H1 (cell line): Measurements from ENCODE around the gene LEFTY1. TPM values are rescaled to one million over a fixed set of nuclear protein-coding genes. Genes with fewer than 3 reads are reported as not detected.

ENCODE experiments used
- CTCF ChIA-PET: fragments of 300-600 bp; sonication (Branson Sonifier 250); formaldehyde crosslinking; loops from one replicate; lab custom pipeline; 2021; ENCODE audit not compliant: partially characterized antibody; lab: Charles Lee
- POLR2A ChIA-PET: fragments of 300-600 bp; sonication (Branson Sonifier 250); formaldehyde crosslinking; loops from one replicate; lab custom pipeline; 2021; ENCODE audit warnings: inconsistent platforms; ENCODE audit not compliant: partially characterized antibody; lab: Charles Lee
- DNase-seq, 2 experiments: peaks; one replicate each; pipeline versions ENCODE4 v3.0.0 to v3.0.0-alpha.2; 2010 to 2022; ENCODE audit warnings: low spot score in 2 of 2, low read depth in 1 of 2, mixed read lengths in 1 of 2
- FAIRE-seq: peaks from 2 replicates; lab custom pipeline; 2011; peaks lifted over from hg19 to GRCh38; lab: Jason Lieb, UNC
- H2AFZ ChIP-seq: 2 replicates; pipeline ENCODE4 v1.8.1; 2012; ENCODE audit warnings: low read length, inconsistent platforms
- H2AK5ac ChIP-seq: 2 replicates; pipeline ENCODE4 v1.6.1; 2013; ENCODE audit warnings: low read depth, low read length
- H2BK120ac ChIP-seq: replicated peaks from 2 replicates; pipeline ENCODE3; 2013; ENCODE audit warnings: low read depth, low read length, inconsistent platforms
- H2BK12ac ChIP-seq: 2 replicates; pipeline ENCODE4 v1.6.1; 2013; ENCODE audit warnings: low read depth, low read length
- H2BK15ac ChIP-seq: 2 replicates; pipeline ENCODE4 v1.6.1; 2013; ENCODE audit warnings: low read length
- H2BK20ac ChIP-seq: 2 replicates; pipeline ENCODE4 v1.6.1; 2013; ENCODE audit warnings: low read length
- H2BK5ac ChIP-seq: 2 replicates; pipeline ENCODE4 v1.6.1; 2013; ENCODE audit warnings: low read depth, low read length
- H3K14ac ChIP-seq: 2 replicates; pipeline ENCODE4 v1.6.1; 2013; ENCODE audit warnings: inconsistent platforms; ENCODE audit not compliant: insufficient read length
- H3K18ac ChIP-seq: 2 replicates; pipeline ENCODE4 v1.6.1; 2013; ENCODE audit warnings: low read length; ENCODE audit errors: extremely low read depth
- H3K23ac ChIP-seq: 2 replicates; pipeline ENCODE4 v1.6.1; 2013; ENCODE audit warnings: inconsistent platforms; ENCODE audit not compliant: insufficient read length
- H3K23me2 ChIP-seq: 2 replicates; pipeline ENCODE4 v1.6.1; 2013; ENCODE audit warnings: low read depth, low read length
- H3K27ac ChIP-seq: 2 replicates; pipeline ENCODE4 v1.6.1; 2011; ENCODE audit warnings: low read depth, low read length, inconsistent platforms
- H3K27me3 ChIP-seq, 4 experiments: replicated peaks in 1 of 4; 1 replicate in 1 of 4; 2 replicates in 3 of 4; pipeline versions ENCODE4 v1.6.1 to v1.8.1; 2011 to 2013; ENCODE audit warnings: low read length in 3 of 4, mild to moderate bottlenecking in 3 of 4, inconsistent platforms in 2 of 4, mixed read lengths in 2 of 4, moderate library complexity in 1 of 4; ENCODE audit not compliant: control insufficient read depth in 3 of 4, insufficient read depth in 3 of 4; ENCODE audit errors: extremely low read depth in 1 of 4
- H3K36me3 ChIP-seq, 4 experiments: 2 replicates each; pipeline versions ENCODE4 v1.6.1 to v1.8.1; 2011 to 2013; ENCODE audit warnings: mild to moderate bottlenecking in 4 of 4, low read length in 3 of 4, moderate library complexity in 2 of 4, control low read depth in 1 of 4, inconsistent platforms in 1 of 4; ENCODE audit not compliant: insufficient read depth in 4 of 4, control insufficient read depth in 2 of 4
- H3K4ac ChIP-seq: replicated peaks from 2 replicates; pipeline ENCODE3; 2013; ENCODE audit warnings: low read length, low read depth, mixed read lengths, inconsistent platforms; ENCODE audit not compliant: insufficient read length
- H3K4me1 ChIP-seq, 4 experiments: replicated peaks in 1 of 4; 1 replicate in 1 of 4; 2 replicates in 3 of 4; pipeline versions ENCODE4 v1.6.1 to v1.8.1; 2011 to 2013; ENCODE audit warnings: low read length in 3 of 4, inconsistent platforms in 2 of 4, mixed read lengths in 1 of 4; ENCODE audit not compliant: insufficient read depth in 4 of 4, control insufficient read depth in 3 of 4
- H3K4me2 ChIP-seq, 2 experiments: 2 replicates each; pipeline versions ENCODE4 v1.6.1 to v1.8.1; 2011 to 2013; ENCODE audit warnings: low read depth in 2 of 2, low read length in 2 of 2, control low read depth in 1 of 2, inconsistent platforms in 1 of 2, mild to moderate bottlenecking in 1 of 2; ENCODE audit not compliant: insufficient read depth in 1 of 2
- H3K4me3 ChIP-seq, 4 experiments: fragments of 200-600, 300-600 bp in 1 of 4; sonication (generic), shearing (Covaris generic), sonication (Bioruptor Twin) in 1 of 4; 2 replicates each; pipeline versions ENCODE4 v1.5.1 to v1.8.1; 2011 to 2016; ENCODE audit warnings: low read length in 4 of 4, low read depth in 3 of 4, control low read depth in 2 of 4, inconsistent platforms in 2 of 4, mild to moderate bottlenecking in 2 of 4, mixed read lengths in 1 of 4, moderate library complexity in 1 of 4; ENCODE audit not compliant: insufficient read depth in 2 of 4; ENCODE audit errors: extremely low read depth in 1 of 4
- H3K56ac ChIP-seq: replicated peaks from 2 replicates; pipeline ENCODE3; 2013; ENCODE audit warnings: low read depth, mild to moderate bottlenecking, mixed read lengths, low read length, inconsistent platforms; ENCODE audit not compliant: insufficient read length
- H3K79me1 ChIP-seq: 2 replicates; pipeline ENCODE4 v1.6.1; 2013; ENCODE audit warnings: low read depth, low read length, control low read depth
- H3K79me2 ChIP-seq, 2 experiments: 2 replicates each; pipeline versions ENCODE4 v1.6.1 to v1.8.1; 2012 to 2013; ENCODE audit warnings: low read length in 2 of 2, mild to moderate bottlenecking in 2 of 2, inconsistent platforms in 1 of 2; ENCODE audit not compliant: insufficient read depth in 2 of 2, control insufficient read depth in 1 of 2
- H3K9ac ChIP-seq, 4 experiments: replicated peaks in 1 of 4; 1 replicate in 1 of 4; 2 replicates in 3 of 4; pipeline versions ENCODE4 v1.6.1 to v1.8.1; 2011 to 2013; ENCODE audit warnings: low read depth in 3 of 4, low read length in 3 of 4, control low read depth in 2 of 4, mild to moderate bottlenecking in 2 of 4, moderate library complexity in 2 of 4, inconsistent platforms in 1 of 4; ENCODE audit errors: extremely low read depth in 1 of 4
- H3K9me3 ChIP-seq, 2 experiments: 2 replicates each; pipeline versions ENCODE4 v1.6.1 to v1.8.1; 2012 to 2013; ENCODE audit warnings: mild to moderate bottlenecking in 2 of 2, moderate library complexity in 2 of 2, control low read depth in 1 of 2, inconsistent platforms in 1 of 2, low read depth in 1 of 2, low read length in 1 of 2, mixed read lengths in 1 of 2; ENCODE audit not compliant: insufficient read depth in 2 of 2
- H4K20me1 ChIP-seq, 2 experiments: replicated peaks in 1 of 2; 2 replicates each; pipeline versions ENCODE3 to v1.8.1; 2011 to 2013; ENCODE audit warnings: inconsistent platforms in 2 of 2, low read length in 2 of 2, mild to moderate bottlenecking in 1 of 2; ENCODE audit not compliant: insufficient read depth in 2 of 2, control insufficient read depth in 1 of 2
- H4K5ac ChIP-seq: 2 replicates; pipeline ENCODE4 v1.6.1; 2013; ENCODE audit warnings: low read length, low read depth, mixed read lengths, inconsistent platforms; ENCODE audit not compliant: insufficient read length
- H4K8ac ChIP-seq: 2 replicates; pipeline ENCODE4 v1.8.0; 2013; ENCODE audit warnings: mild to moderate bottlenecking, moderate library complexity, low read length, inconsistent platforms; ENCODE audit not compliant: insufficient read depth; ENCODE audit errors: extremely low read depth
- H4K91ac ChIP-seq: replicated peaks from 2 replicates; pipeline ENCODE3; 2013; ENCODE audit warnings: low read length, mixed read lengths, inconsistent platforms; ENCODE audit not compliant: insufficient read length
- EGR1 ChIP-seq: IDR thresholded peaks from 2 replicates; pipeline ENCODE4 v1.6.1; 2011; ENCODE audit warnings: low read depth, low read length, borderline replicate concordance
- GTF2F1 ChIP-seq: IDR thresholded peaks from 2 replicates; pipeline ENCODE4 v1.6.1; 2012; ENCODE audit warnings: low read depth, low read length, improper control_type of control experiment, borderline replicate concordance
- NANOG ChIP-seq: IDR thresholded peaks from 2 replicates; pipeline ENCODE4 v1.6.1; 2011; ENCODE audit warnings: low read length, low read depth, mild to moderate bottlenecking, inconsistent platforms; ENCODE audit not compliant: insufficient read depth, poor library complexity, severe bottlenecking
- WGBS, 2 experiments: shearing (Covaris generic) in 1 of 2; methylation state at CpG; one replicate each; pipeline versions ENCODE4 v1.1.6 to v1.1.7; 2013 to 2015; ENCODE audit warnings: low lambda C conversion rate in 2 of 2, mixed read lengths in 2 of 2, inconsistent platforms in 1 of 2, low coverage in 1 of 2, missing lambda C conversion rate in 1 of 2; ENCODE audit not compliant: insufficient replicate concordance in 2 of 2, insufficient coverage in 1 of 2, insufficient read length in 1 of 2; ENCODE audit errors: extremely low coverage in 1 of 2, missing lambda C conversion rate in 1 of 2; 5-methylcytosine and 5-hydroxymethylcytosine counted together
- polyA plus RNA-seq, 7 experiments: library from polyadenylated mRNA; depleted of rRNA in 3 of 7; stranded (reverse) in 5 of 7; unstranded in 2 of 7; fragments of >200 nt in 5 of 7; fragments of 200-250 nt in 2 of 7; gene quantifications; 1 replicate in 5 of 7; 2 replicates in 1 of 7; 4 replicates in 1 of 7; pipeline versions ENCODE4 v1.2.1 to v1.2.3, GENCODE V29; 2011 to 2013; ENCODE audit warnings: missing spikeins in 2 of 7, mixed read lengths in 2 of 7
- total RNA-seq: library from RNA; stranded (reverse); fragmentation: NEBNext Ultra II Directional; extraction: Animal tissue kit (Norgen Biotek cat#: 25700); gene quantifications from 2 replicates; pipeline ENCODE4 v1.2.1, GENCODE V29; 2021
- TF ChIP-seq, protein P1 (sequence below): IDR thresholded peaks from 2 replicates; pipeline ENCODE4 v1.6.1; 2012; ENCODE audit warnings: low read length, inconsistent platforms

The LEFTY1 gene
- total and polyA plus RNA-seq, 2 of the 8 experiments (the other 6 are each of a cell fraction or from before 2014, with no cell fraction given), result 4.5 to 11.7 TPM

DNA sequence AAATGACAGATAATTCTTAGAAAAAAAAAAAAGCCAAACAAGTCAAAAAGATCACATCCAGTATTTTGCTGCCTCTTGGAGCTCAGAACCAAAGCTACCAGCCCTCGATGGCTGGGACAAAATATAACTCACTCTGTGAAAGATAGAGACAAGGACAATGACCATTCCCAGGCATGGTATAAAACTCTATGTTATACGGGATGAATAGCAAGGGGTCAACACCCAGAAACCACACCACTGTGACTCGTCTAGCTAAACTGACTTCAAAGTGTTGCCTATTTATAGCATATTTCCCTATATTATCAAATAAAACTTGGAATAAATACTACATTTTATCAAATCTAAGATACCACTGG lies 16.9 kb downstream of the LEFTY1 start:
- ChIA-PET POLR2A (interaction anchor here (1.5 to 4.6 kb wide), 2 partner anchors 9 to 16 kb away, joined by 3 to 27 read pairs; partner anchors contain the start of gene TMEM63A), CTCF (interaction anchor here (0.6 to 3.1 kb wide), 10 partner anchors 9 to 365 kb away, joined by 3 to 12 read pairs (median 5); partner anchors contain the start of gene LEFTY1)
- no peak for FAIRE-seq
- TF ChIP-seq EGR1 (no peak), NANOG (no peak), GTF2F1 (no peak)
- TF ChIP-seq, protein P1, sequence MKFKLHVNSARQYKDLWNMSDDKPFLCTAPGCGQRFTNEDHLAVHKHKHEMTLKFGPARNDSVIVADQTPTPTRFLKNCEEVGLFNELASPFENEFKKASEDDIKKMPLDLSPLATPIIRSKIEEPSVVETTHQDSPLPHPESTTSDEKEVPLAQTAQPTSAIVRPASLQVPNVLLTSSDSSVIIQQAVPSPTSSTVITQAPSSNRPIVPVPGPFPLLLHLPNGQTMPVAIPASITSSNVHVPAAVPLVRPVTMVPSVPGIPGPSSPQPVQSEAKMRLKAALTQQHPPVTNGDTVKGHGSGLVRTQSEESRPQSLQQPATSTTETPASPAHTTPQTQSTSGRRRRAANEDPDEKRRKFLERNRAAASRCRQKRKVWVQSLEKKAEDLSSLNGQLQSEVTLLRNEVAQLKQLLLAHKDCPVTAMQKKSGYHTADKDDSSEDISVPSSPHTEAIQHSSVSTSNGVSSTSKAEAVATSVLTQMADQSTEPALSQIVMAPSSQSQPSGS, result no peak

More for the DNA sequence above, 16.9 kb downstream of the LEFTY1 start:
- H3K79me1 ChIP-seq, result peaks cover 11% of the 10 kb centered on the region
- no peak overlapping the region for H4K91ac ChIP-seq
- no peak overlapping the region for H2BK20ac ChIP-seq
- H3K4me2 ChIP-seq, result no peak overlapping the region
- H4K5ac ChIP-seq, result no peak overlapping the region
- H3K27ac ChIP-seq, result no peak overlapping the region
- no peak overlapping the region for H2BK5ac ChIP-seq
- no peak overlapping the region for H2AFZ ChIP-seq
- H3K14ac ChIP-seq, result no peak overlapping the region
- H3K27me3 ChIP-seq, result no peaks in the 10 kb centered on the region
- peaks cover 0 to 3% (median 0%) of the 10 kb centered on the region in 4 experiments; a peak in 2 of 7 replicates for H3K4me1 ChIP-seq
- no peak overlapping the region for H2BK120ac ChIP-seq
- no peak overlapping the region for H2BK12ac ChIP-seq
- H3K56ac ChIP-seq, result no peak overlapping the region
- no peak overlapping the region for H2BK15ac ChIP-seq
- H2AK5ac ChIP-seq, result no peak overlapping the region
- H3K36me3 ChIP-seq, result peaks cover under 1 to 18% (median 3%) of the 10 kb centered on the region in 4 experiments; a peak in 5 of 8 replicates
- no peaks in the 10 kb centered on the region for H3K9me3 ChIP-seq
- peaks cover 0 to 3% of the 10 kb centered on the region in 2 experiments for H4K20me1 ChIP-seq
- no peak overlapping the region for H3K9ac ChIP-seq
- H3K18ac ChIP-seq, result no peak overlapping the region
- H3K23me2 ChIP-seq, result no peaks in the 10 kb centered on the region
- H3K23ac ChIP-seq, result no peak overlapping the region
- H3K79me2 ChIP-seq, result no peaks in the 10 kb centered on the region
- H3K4ac ChIP-seq, result no peak overlapping the region
- WGBS, 2 experiments, result 85% methylated on average over 3 of the region's 3 CpGs; no CpG with 5 or more reads in 1 of the 2 experiments
- no peak overlapping the region for H3K4me3 ChIP-seq
- H4K8ac ChIP-seq, result no peak overlapping the region
- no peak for DNase-seq
